ENCODE measurements around the gene HSPB6. TPM values are rescaled to one million over a fixed set of nuclear protein-coding genes. Genes with fewer than 3 reads are reported as not detected.

HSPB6 gene
- total and polyA plus RNA-seq, 2 of the 8 experiments (the other 6 are each of a cell fraction or from before 2014, with no cell fraction given): 0.91 TPM; not detected in 1

- H4K5ac ChIP-seq (ENCODE audit: insufficient read length, low read depth, low read length): peak overlapping the region; percentile 15
- H3K4ac ChIP-seq (replicated peaks; ENCODE audit: insufficient read length, low read depth, low read length): no peak overlapping the region
- no peaks in the 10 kb centered on the region for H3K9me3 ChIP-seq (ENCODE audit: insufficient read depth in 2 of 2, low read depth in 1 of 2, low read length in 1 of 2)
- peak overlapping the region; percentile 58 for H4K8ac ChIP-seq (ENCODE audit: extremely low read depth, insufficient read depth, low read length)
- H2BK12ac ChIP-seq (ENCODE audit: low read depth, low read length): no peak overlapping the region
- no peak overlapping the region for H2BK20ac ChIP-seq (ENCODE audit: low read length)
- H3K79me1 ChIP-seq (ENCODE audit: low read depth, low read length): no peaks in the 10 kb centered on the region; the same call in 1 of the 2 replicates
- H2BK15ac ChIP-seq (ENCODE audit: low read length): no peak overlapping the region
- 42% methylated on average over 21 of the region's 34 CpGs; no CpG with 5 or more reads in 1 of the 2 experiments for WGBS, 2 experiments (ENCODE audit: extremely low coverage in 1 of 2, insufficient coverage in 1 of 2, insufficient read length in 1 of 2, insufficient replicate concordance in 2 of 2, low coverage in 1 of 2, low lambda C conversion rate in 2 of 2, missing lambda C conversion rate in 1 of 2)
- no peaks in the 10 kb centered on the region for H3K79me2 ChIP-seq (ENCODE audit: control insufficient read depth in 1 of 2, insufficient read depth in 2 of 2, low read length in 2 of 2)
- no peak overlapping the region for H2AK5ac ChIP-seq (ENCODE audit: low read depth, low read length)
- no peak for TF ChIP-seq SUZ12 (IDR thresholded peaks at IDR 0.05; ENCODE audit: low read length)
- peak in 1 of 2 experiments; percentile 72; a peak in 2 of 4 replicates for TF ChIP-seq SIN3A (conservative IDR thresholded peaks at IDR 0.05 in 1 of 2, IDR thresholded peaks at IDR 0.05 in 1 of 2; ENCODE audit: low read depth in 1 of 2, low read length in 2 of 2)
- TF ChIP-seq TAF1 (IDR thresholded peaks at IDR 0.05; ENCODE audit: low read depth, low read length): 0 out of 2 replicates have a peak, but pooled peaks have one; percentile 24
- TF ChIP-seq CBX8 (IDR thresholded peaks at IDR 0.05; ENCODE audit: borderline replicate concordance, low read depth, low read length): no peak
- no peak for TF ChIP-seq GABPA (IDR thresholded peaks at IDR 0.05; ENCODE audit: borderline replicate concordance, insufficient read depth, low read length)
- TF ChIP-seq MAX (IDR thresholded peaks at IDR 0.05): peak; percentile 16; the same call in 1 of the 2 replicates
- no peak for TF ChIP-seq FOSL1 (IDR thresholded peaks at IDR 0.05; ENCODE audit: insufficient read depth, low read depth, low read length)
- TF ChIP-seq PHF8 (conservative IDR thresholded peaks at IDR 0.05; ENCODE audit: low read depth, low read length): no peak
- peaks cover 4 to 5% of the 10 kb centered on the region in 2 experiments for H4K20me1 ChIP-seq (replicated peaks in 1 of 2; ENCODE audit: control insufficient read depth in 1 of 2, insufficient read depth in 2 of 2, low read length in 2 of 2)
- no peak overlapping the region for H2BK5ac ChIP-seq (ENCODE audit: low read depth, low read length)
- H2AFZ ChIP-seq (ENCODE audit: low read length): no peak overlapping the region
- no peaks in the 10 kb centered on the region; the same call in 1 of the 2 replicates for H3K23me2 ChIP-seq (ENCODE audit: low read depth, low read length)
- no peaks in the 10 kb centered on the region for H3K27me3 ChIP-seq (replicated peaks in 1 of 4; ENCODE audit: control insufficient read depth in 3 of 4, extremely low read depth in 1 of 4, insufficient read depth in 3 of 4, low read length in 3 of 4)
- H3K36me3 ChIP-seq (ENCODE audit: control insufficient read depth in 2 of 4, insufficient read depth in 4 of 4, low read length in 3 of 4): peaks cover 0 to 6% (median 3%) of the 10 kb centered on the region in 4 experiments; a peak in 4 of 8 replicates
- peak overlapping the region; percentile 13 to 57 for H3K4me2 ChIP-seq (ENCODE audit: insufficient read depth in 1 of 2, low read depth in 2 of 2, low read length in 2 of 2)
- DNase-seq (ENCODE audit: low read depth in 1 of 2, low spot score in 2 of 2): peak in 1 of 2 experiments; percentile 89
- no peak overlapping the region for H3K56ac ChIP-seq (replicated peaks; ENCODE audit: insufficient read length, low read depth, low read length)
- peak overlapping the region in 1 of 4 experiments; percentile 42; a peak in 3 of 8 replicates for H3K4me3 ChIP-seq (ENCODE audit: extremely low read depth in 1 of 4, insufficient read depth in 2 of 4, low read depth in 3 of 4, low read length in 4 of 4)
- peaks cover 0 to 13% (median 7%) of the 10 kb centered on the region in 4 experiments; a peak in 5 of 7 replicates for H3K4me1 ChIP-seq (replicated peaks in 1 of 4; ENCODE audit: control insufficient read depth in 3 of 4, insufficient read depth in 4 of 4, low read length in 3 of 4)
- no peak overlapping the region for H3K14ac ChIP-seq (ENCODE audit: insufficient read length)
- H3K9ac ChIP-seq (replicated peaks in 1 of 4; ENCODE audit: extremely low read depth in 1 of 4, low read depth in 3 of 4, low read length in 3 of 4): no peak overlapping the region
- ChIA-PET POLR2A (ENCODE audit: partially characterized antibody) (interaction anchor here (0.6 to 2.8 kb wide), 11 partner anchors 9 to 257 kb away, joined by 3 to 11 read pairs (median 4); partner anchors contain the start of genes HSPB6, IGFLR1, LIN37 and PROSER3), CTCF (ENCODE audit: partially characterized antibody) (interaction anchor here (0.9 to 2.5 kb wide), 6 partner anchors 9 to 73 kb away, joined by 3 to 9 read pairs (median 4); no protein-coding TSS in a partner anchor)
- no peak overlapping the region for H2BK120ac ChIP-seq (replicated peaks; ENCODE audit: low read depth, low read length)
- H3K23ac ChIP-seq (ENCODE audit: insufficient read length): no peak overlapping the region
- H3K27ac ChIP-seq (ENCODE audit: low read depth, low read length): no peak overlapping the region
- no peak for FAIRE-seq
- H4K91ac ChIP-seq (replicated peaks; ENCODE audit: insufficient read length, low read length): no peak overlapping the region
- H3K18ac ChIP-seq (ENCODE audit: extremely low read depth, low read length): no peak overlapping the region
These were observed 10.7 kb upstream of the HSPB6 start for GRCh38 chr19:35767288-35768081.

Measured in H1 (cell line).